HG03342 (cell line): Measurements from ENCODE around the gene SHE.
"Not testable (repeated sequence)": the region's sequence is repeated elsewhere in the genome, so short reads cannot be mapped to it uniquely, and the experiment has no call there.

Experiments used
- ATAC-seq: cut with Tn5 transposase; IDR thresholded peaks from one replicate; pipeline ENCODE4 v1.9.1; 2021; ENCODE audit warnings: mild to moderate bottlenecking, moderate library complexity; ENCODE audit not compliant: unreplicated experiment

Gene SHE

GRCh38 chr1:154502066-154502743 is at the start of gene SHE, which contains the start of gene TDRD10:
Gene SHE, minus strand, starts transcription at chr1:154502412. Its CDS starts 386 bp downstream, at chr1:154502026.
Gene TDRD10, plus strand, starts transcription at chr1:154502219. Its CDS starts 4,685 bp downstream, at chr1:154506904.
- no peak for ATAC-seq

- no peak for ATAC-seq
Measured at GRCh38 chr1:154551474-154551873, 49.3 kb upstream of the SHE start.

DNA sequence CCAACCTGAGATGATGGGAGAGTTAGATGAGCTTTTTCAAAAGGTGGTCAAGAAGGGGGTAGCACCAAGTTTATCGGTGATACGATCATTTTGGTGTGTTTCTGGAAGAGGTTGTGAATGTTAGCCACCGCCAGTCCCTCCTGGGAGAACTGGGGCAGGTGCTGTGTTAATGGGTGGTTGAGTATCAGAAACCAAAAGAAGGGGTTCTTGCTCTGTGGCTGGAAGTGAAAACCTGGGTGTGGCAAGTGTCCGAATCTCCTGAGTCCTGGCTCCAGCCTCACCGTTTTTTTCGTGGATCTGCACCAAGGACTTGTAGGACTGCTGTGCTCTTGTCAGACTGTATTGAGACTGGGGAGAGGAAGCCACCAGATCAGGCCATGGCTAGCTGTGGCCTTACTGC is 48.4 kb upstream of the SHE start:
- no peak for ATAC-seq

GRCh38 chr1:154550070-154550469 is 47.9 kb upstream of the SHE start:
- no peak for ATAC-seq

GRCh38 chr1:154549202-154549770 is 47.1 kb upstream of the SHE start:
- ATAC-seq = no peak

DNA sequence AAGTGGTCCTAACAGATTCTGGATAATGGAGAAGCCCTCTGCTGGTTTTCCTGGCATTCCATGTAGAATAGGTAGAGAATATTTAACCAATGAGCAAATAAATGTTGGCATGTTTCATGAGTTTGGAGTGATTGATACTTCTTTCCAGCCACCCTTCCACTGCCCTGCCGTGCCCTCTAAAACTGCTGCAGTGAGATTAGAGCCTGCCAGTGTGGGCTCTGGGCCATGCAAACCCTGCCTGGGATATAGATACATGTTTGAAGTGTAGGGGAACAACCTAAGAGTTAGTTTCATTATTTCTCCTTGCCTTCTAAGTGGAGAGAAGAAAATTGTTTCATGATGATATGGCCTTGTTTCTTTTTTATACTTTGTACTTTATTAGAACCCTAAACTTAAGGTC is 45.8 kb upstream of the SHE start:
- no peak for ATAC-seq

DNA sequence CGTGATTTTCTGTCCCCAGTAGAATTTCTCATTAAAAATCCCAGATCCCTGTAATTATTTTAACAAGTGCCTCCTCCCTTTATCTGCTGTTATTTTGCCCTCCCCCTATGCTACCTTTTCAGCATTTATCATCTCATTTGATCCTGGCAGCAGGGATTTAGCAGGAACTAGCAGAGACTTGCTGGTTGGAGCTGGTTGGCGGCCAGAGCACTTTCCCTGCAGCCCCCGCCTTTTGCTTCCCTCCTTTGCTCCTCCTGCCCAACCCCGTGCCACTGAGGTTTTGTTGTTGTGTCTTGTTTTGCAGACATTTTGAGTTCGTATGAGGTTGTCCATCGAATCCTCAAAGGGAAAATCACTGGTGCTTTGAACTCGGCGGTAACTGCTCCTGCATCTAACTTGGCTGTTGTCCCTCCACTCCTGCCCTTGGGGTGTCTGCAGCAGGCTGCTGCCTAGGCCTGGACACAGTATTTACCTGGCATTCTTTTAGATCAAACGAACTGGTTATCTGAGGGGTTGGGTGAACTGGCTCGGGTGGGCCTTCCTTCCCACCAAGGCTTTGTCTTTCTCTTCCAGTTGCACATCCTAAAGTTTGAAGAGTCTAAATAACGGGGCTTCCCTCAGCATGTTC is 45.0 kb upstream of the SHE start:
- no peak for ATAC-seq

GRCh38 chr1:154546264-154547063 is 44.3 kb upstream of the SHE start:
- ATAC-seq = no peak

- ATAC-seq = no peak
Measured at GRCh38 chr1:154541231-154541630, 39.0 kb upstream of the SHE start.

- ATAC-seq = no peak
Measured at GRCh38 chr1:154539486-154540483, 37.6 kb upstream of the SHE start.

DNA sequence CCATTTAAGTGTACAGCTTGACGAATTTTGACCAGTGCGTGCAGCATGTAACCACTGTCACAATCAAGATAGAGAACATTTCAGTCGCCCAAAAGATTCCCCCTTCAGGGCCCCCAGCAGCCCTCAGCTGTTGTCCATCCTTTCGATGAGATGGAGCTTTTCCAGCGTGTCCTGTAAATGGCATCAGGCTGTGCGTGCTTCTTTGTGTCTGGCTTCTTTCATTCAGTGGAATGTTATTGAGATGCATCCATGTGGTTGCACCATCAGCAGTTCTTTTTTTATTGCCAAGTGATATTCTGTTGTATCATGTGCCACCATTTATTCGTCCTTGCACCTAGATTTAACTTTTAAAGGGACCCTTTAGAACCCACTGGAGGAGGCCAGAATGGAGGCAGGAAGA is 34.4 kb upstream of the SHE start:
- no peak for ATAC-seq

DNA sequence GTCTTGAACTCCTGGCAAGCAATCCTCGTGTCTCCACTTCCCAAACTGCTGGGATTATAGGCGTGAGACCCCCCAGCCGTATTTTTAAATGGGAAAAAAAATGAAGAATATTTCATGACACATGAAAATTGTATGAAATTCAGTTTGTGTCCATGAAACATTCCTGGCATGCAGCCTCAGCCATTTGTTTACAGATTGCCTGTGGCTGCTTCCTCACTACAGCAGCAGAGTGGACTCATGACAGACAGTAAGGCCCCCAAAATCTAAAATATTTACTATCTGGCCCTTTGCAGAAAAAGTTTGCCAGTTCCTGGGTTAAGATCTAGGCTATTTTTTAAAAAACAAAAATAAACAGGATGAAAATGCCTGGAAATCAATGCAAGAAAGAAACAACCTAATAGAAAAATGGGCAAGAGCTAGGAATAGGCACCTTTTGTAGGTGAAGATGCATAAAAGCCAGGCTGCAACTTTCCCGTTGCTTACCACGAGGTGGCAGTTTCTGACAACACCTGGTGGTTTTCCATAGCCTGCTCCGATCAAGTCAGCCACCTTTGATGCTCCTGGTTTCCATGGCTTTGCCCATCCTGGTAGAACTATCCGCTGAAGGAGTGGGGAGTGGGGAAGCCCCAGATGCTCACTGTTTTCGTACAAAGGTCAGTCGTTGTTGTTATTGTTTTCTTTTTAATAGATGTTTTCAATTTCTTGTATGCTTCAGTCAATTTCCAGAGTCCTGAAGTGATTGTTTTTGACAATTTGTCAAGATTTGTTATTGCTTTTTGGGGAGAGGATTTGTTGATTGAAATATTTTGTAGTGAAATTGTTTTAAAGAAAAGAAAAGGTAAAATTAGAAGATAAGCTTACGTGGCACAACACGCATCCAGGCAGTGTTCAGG is 32.0 kb upstream of the SHE start:
- no peak for ATAC-seq

DNA sequence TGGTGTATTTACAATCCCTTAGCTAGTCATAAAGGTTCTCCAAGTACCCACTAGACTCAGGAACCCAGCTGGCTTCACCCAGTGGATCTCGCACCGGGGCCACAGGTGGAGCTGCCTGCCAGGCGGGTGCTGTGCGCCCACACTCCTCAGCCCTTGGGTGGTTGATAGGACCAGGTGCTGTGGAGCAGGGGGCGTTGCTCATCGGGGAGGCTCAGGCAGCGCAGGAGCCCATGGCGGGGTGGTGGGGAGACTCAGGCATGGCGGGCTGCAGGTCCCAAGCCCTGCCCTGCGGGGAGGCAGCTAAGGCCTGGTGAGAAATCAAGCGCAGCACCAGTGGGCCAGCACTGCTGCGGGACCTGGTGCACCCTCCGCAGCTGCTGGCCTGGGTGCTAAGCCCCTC is 29.7 kb upstream of the SHE start:
- ATAC-seq = not testable (repeated sequence)

GRCh38 chr1:154529308-154529707 is 27.1 kb upstream of the SHE start:
- no peak for ATAC-seq

DNA sequence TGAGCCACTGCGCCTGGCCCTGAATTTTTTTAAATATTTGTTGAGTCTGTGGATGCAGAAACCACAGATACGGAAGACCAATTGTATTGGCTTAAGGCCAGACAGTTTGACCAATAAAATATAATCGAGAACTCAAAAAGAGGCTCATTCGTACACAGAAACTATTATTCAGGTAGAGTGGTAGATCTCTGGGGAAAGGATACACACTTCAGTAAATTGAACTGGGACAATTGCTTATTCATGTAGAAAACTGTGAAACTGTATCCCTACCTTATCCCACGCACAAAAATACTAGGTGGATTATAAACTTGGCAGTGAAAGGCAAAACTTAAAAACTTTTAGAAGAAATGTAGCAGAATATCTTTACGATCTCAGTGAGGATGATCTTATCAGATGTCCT is 25.0 kb upstream of the SHE start:
- no peak for ATAC-seq

GRCh38 chr1:154524881-154525280 is 22.7 kb upstream of the SHE start:
- ATAC-seq = no peak

DNA sequence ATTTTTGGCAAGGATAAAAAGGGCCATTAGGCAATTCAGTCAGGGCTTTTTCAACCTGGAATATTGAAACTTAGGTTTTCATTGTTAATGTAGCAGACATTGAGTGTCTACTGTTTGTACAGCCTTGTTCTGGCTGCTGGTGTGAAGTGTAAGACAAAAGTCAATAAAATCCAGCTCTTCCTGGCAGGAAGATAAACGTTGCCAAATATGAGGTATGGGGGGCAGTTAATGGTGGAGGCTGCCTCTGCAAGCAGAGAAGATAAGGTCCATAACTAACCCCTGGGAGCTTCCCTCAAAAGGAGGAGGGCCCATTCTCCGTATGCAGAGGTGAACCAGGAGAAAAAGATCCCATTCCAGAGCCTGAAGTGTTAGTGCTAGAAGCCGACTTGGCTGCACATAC is 19.5 kb upstream of the SHE start:
- no peak for ATAC-seq

DNA sequence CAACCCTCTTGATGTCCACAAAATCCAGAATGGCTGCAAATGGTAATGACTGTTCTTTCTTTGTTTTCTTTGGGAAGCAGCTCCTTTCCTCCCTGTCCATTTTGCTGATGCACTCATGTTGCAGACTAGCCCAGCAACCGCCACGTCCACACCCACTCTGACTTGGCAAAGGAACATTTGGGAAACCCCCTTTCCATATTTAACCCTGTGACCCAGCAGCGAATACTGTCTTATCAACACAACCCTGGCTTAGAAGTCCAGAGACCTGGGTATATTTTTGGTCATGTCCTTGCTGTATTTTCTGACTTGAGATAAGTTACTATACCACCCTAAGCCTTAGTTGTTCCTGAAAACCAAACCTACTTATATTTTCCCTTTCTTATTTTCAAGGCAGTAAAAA is 18.1 kb upstream of the SHE start:
- ATAC-seq = no peak

DNA sequence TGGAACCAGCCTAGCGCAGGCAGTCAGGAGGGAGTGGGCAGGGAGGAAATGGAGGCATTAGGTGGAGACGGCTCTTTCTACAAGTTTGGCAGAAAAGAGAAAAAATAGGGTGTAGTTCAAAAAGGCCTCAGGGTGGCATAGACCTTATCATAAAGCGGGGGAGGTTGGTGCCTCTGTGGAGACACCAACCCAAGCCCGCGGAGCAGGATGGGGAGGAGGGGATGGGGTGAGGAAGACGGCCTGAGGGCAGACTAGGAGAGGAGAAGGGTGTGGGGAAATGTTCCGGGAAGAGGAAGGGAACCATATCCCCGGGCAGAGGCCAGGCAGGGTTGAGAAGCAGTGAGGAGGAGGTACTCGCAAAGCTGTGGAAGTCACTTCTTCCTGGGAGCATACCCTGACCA is 17.4 kb upstream of the SHE start:
- no peak for ATAC-seq
